ENCODE data around the gene CYB561A3.

GRCh38 chr11:61358566-61358965, 3.1 kb downstream of the CYB561A3 start:
- TF ChIP-seq PHF5A (CRISPR knock-in tag; IDR thresholded peaks at IDR 0.05; ENCODE audit: low read depth, unreplicated experiment) = no peak
- TF ChIP-seq IKZF5 (CRISPR knock-in tag; IDR thresholded peaks at IDR 0.05) = no peak
- TF ChIP-seq POLR2A (IDR thresholded peaks at IDR 0.05; ENCODE audit: insufficient read depth in 1 of 2, low read depth in 2 of 2, low read length in 2 of 2) = no peak
- TF ChIP-seq EZH2 (conservative IDR thresholded peaks at IDR 0.05; ENCODE audit: low read depth, low read length) = no peak
- no peak for TF ChIP-seq SUZ12 (IDR thresholded peaks at IDR 0.05; ENCODE audit: low read depth, low read length)
- no peak for TF ChIP-seq ZNF292 (CRISPR knock-in tag; IDR thresholded peaks at IDR 0.05; ENCODE audit: borderline replicate concordance, low read depth)
- TF ChIP-seq NFRKB (IDR thresholded peaks at IDR 0.05) = no peak

Measured in HepG2 (cell line).